Measurements from ENCODE around the gene XIRP2.

The XIRP2 gene, protein sequence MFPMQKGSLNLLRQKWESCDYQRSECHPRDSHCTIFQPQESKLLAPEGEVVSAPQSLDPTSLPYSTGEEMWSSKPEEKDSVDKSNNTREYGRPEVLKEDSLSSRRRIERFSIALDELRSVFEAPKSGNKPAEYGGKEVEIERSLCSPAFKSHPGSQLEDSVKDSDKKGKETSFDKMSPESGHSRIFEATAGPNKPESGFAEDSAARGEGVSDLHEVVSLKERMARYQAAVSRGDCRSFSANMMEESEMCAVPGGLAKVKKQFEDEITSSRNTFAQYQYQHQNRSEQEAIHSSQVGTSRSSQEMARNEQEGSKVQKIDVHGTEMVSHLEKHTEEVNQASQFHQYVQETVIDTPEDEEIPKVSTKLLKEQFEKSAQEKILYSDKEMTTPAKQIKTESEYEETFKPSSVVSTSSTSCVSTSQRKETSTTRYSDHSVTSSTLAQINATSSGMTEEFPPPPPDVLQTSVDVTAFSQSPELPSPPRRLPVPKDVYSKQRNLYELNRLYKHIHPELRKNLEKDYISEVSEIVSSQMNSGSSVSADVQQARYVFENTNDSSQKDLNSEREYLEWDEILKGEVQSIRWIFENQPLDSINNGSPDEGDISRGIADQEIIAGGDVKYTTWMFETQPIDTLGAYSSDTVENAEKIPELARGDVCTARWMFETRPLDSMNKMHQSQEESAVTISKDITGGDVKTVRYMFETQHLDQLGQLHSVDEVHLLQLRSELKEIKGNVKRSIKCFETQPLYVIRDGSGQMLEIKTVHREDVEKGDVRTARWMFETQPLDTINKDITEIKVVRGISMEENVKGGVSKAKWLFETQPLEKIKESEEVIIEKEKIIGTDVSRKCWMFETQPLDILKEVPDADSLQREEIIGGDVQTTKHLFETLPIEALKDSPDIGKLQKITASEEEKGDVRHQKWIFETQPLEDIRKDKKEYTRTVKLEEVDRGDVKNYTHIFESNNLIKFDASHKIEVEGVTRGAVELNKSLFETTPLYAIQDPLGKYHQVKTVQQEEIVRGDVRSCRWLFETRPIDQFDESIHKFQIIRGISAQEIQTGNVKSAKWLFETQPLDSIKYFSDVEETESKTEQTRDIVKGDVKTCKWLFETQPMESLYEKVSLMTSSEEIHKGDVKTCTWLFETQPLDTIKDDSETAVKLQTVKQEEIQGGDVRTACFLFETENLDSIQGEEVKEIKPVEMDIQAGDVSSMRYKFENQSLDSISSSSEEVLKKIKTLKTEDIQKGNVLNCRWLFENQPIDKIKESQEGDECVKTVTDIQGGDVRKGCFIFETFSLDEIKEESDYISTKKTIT (N-terminal part only)

DNA sequence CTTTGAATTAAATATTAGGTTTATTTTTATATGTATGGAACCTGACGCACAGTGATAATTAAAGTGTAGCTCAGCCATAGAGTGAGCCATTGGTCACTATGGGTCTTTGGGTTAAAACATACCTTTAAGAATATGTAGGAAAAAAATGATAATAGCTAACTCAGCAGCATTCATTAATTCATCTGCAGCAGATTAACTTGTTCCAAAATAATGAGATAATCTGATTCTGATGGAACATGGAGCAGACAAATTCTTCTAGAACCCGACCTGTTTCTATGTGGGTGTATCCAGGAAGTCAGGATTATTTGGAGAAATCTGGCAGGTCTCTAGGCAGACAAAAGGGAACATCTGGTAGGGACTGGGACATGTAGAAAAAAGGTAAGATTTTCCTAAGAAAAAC lies at the start of gene XIRP2:
Gene XIRP2 (plus strand): TSS at position 301 of the 400 bp plus-strand sequence. CDS start 15,003 bp downstream, outside the sequence.
- DNase-seq: no peak

DNA sequence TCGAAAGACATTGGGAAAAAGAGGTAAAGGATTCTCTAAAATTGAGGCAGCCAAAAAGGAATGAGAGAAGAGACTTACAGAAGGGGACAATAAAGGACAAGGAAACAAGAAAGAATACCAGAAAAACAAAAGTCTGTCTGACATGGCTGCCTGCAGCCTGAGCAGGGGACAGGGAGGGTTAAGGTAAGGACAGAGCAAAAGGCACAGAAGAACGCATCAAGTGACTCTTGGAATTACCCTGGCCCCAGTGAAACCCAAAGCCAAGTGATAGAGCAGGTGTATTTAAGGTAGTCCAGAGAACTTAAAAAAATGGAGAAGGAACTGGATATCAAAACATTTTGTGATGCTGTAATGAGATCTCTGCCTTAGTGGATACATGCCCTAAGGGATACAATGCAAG lies 47.1 kb upstream of the XIRP2 start:
- DNase-seq: no peak

DNA sequence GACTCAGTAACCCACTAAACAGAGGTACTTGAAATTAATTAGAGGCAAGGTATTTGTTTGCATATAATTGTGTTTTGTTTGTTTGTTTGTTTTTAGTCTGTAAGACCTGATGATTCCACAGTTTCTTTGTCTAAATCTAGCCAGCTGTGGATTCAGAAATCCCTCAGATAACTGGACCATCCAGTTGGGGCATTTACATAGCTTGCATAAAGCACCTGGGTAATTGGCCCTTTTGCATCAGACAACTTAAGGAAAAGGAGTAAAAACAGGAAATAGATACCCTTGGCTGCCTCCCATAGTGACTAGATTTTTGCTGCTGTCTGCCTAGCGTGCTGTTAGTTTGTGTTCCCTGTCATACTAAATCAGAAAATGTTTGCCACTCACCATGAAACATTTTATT lies 46.6 kb upstream of the XIRP2 start:
- no peak for DNase-seq

DNA sequence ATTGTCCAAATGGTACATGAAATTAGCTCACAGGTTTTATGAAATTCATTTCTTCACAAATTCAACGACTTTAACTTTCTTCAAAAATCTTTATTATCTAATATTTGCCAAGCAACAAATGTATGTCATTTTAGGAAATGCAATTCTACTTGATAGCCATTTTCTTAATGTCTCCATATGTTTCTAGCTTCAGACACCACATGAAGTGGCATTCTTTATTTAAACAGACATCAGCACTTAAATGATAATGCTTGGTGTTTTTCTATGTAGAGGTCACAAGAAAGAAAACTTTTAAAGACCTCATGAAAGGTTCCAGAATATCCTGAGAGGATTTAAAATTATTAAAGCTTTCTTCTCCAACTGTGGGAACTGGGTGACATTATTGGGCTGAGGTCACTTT lies 44.2 kb upstream of the XIRP2 start:
- DNase-seq: no peak

DNA sequence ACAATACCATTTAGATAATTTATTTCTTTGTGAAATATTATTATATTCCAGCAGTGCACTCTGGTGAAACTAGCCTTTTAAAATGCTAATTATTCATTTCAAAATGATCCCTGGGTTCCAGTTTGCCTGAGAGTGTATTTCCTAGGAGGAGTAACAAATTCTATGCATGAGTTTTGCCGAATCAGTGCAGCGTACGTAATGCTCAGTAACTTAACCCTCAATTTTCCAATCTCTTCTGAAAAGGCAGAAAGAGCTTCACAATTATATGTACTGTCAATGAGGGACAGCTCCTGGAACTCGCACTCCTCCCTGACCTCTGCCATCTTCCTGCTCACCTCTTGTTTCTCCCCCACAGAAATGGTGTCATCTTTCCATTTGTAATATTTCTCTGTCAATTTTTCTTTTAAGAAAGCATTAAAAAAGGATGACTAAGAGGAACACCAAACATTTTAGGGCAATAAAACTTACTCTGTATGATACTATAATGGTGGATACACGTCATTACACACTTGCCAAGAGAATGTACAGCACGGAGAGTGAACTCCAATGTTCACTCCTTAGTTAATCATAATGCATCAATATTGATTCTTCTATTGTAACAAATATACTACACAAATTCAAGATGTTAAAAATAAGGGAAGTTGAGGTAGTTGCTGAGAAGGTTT lies 25.7 kb upstream of the XIRP2 start:
- no peak for DNase-seq

DNA sequence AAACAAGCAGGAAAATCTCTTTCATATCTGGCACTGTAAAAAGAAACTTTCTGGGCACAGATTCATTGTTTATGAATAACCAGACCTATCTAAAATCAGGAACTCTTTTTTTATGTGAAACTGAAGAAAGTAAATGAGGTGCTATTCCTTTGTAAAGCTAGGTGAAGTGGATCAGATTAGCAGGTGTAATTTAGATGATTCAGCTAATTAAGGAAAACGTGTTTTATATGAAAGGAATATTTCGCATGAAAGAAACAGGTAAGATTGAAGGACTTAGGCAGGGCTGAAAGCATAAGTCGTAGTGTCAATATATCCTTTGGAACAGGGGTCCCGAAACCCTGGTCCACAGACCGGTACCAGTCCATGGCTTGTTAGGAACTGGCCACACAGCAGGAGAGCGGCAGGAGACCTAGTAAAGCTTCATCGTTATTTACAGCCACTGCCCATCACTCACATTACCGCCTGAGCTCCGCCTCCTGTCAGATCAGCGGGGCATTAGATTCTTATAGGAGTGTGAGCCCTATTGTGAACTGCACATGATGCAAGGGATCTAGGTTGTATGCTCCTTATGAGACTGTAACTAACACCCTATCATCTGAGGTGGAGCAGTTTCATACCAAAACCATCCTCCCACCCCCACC lies 20.3 kb upstream of the XIRP2 start:
- no peak for DNase-seq

DNA sequence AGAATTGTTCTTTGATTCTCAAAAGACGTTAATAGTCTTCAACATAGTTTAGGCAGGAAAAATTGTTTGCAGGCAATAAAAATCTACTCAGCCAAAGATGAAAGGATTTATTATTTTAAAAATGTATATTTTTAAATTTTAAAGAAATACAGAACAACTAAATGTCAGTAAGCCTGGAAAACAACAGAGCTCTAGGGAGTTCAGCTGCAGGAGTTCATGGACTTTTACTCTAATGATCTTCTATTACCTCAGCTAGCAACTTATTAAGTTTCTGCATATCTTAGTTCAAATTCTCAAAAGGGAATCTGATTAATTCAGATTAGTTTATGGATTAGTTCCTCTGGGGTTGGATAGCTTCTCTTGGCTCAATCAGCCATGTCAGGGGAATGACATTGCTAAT lies 17.9 kb upstream of the XIRP2 start:
- DNase-seq: no peak

DNA sequence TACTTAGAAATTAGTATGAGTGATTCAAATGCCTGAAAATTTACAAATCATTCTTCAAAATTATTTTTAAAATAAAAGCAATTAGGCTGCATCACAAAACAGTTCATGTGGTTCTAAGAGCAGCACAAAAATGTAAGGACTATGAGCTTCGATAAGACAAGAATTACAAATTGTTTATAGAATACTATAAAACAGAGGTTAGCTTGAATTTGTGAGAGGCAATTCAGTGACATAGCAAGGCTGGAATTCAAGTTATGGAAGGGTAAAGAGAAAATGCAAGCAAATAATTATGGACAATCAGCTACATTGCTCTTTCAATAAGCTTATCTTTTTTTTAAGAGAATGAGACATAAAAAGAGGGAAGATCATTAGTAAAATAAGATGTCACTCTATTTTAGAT lies 7.1 kb upstream of the XIRP2 start:
- DNase-seq: no peak

DNA sequence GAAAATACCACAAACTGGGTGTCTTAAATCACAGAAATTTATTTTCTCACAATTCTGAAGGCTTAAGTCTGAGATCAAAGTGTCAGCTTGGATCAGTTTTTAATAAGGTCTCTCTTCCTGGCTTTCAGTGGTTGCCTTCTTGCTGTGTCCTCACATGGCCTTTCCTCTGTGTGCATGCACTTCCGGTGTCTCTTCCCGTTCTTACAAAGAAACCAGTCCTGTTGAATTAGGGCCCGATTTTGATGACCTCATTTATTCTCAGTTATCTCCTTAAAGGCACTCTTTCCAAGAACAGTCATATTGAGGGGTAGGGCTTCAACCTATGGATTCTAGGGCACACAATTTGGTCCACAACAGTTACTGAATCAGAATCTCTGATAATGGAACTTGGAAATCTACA lies 5.4 kb upstream of the XIRP2 start:
- no peak for DNase-seq

DNA sequence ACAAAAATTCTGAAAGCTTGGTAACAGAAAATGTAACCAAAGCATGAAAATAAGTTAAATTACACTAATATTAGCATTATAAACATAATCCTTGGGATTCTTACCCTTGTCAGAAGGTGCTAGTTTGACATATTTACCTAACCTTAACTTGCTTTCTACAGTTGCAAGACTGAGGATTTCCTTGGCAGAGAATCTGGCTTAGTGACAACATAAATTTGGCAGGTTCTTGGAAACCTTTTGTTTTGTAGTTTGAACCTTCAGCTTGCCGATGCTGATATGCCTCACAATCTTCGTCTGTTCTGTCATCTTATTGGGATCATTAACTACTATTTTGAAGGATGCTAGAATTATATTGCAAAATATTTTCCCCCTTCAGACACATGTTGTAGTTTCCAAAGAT lies 3.4 kb downstream of the XIRP2 start:
- no peak for DNase-seq

DNA sequence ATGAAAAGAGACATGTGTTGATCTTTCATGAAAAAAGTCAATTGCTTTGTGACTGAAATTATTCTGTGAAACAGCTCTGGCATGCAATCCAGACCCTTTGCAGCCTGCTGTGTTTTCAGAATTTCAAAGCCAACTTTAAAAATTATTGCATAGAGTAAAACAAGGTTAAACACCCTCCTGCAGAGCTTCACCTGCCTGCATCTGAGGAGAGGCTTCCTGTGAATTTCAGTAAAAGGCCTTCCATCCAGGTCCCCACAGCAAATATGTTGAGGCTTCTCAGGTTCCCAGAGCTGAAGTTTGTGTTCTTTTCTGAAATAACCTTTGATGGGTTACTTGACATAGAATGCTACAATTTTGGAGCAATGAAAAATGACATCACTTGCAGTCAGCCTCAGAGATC lies 4.1 kb downstream of the XIRP2 start:
- no peak for DNase-seq

DNA sequence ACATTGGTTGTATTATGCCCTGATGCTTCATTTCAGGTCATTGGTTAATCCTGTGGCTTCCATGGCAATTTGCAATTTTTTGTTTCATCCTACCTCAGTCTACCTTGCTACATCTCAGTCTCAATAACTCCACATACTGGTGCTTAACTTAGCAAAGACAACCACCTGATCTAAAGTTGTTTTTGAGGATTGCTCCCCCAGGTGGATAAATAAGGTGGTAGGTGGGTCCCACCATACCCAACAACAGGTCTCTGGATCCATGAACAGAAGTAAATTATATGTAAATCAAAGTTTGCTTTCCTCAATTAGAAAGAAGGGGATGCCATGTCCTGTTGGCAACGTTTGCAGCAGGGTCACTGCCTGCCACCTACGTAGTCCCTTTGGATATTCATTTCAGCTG lies 7.0 kb downstream of the XIRP2 start:
- no peak for DNase-seq

DNA sequence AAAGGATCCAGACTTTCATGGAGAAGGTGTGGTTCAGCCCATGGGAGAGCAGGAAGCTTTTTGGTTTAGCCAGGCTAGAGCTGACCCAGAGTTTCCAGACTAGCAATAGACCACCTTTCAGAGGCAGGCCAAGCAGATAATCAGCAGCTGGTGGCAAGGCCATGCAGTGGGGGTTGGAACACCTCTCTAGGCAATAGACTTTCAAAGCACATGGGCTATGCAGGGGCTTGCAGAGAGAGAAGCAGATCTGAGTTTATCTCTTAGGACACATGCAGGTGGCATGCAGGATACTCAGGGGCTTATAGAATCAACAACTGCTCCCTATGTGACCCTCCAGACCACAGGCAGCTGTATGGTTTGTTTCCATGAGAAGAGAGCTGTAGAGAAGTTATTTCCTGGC lies 9.4 kb downstream of the XIRP2 start:
- DNase-seq: no peak

DNA sequence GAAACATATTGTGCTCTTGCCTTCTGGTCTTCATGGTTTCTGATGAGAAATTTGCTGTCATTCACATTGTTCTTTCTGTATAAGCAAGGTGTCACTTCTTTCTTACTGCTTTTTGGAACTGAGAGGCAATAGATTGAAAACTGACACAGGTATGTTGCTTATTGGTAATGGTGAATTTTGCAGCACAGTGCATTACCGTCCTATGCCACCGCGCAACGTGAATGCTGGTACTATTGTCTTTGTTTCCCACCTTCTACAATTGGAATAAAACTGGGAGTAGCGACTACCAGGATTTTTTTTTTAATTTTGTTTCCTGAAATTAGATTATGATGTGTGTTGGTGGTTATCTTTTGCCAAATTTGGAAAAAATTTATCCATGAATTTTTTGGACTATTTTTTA lies 11.4 kb downstream of the XIRP2 start:
- DNase-seq: no peak

DNA sequence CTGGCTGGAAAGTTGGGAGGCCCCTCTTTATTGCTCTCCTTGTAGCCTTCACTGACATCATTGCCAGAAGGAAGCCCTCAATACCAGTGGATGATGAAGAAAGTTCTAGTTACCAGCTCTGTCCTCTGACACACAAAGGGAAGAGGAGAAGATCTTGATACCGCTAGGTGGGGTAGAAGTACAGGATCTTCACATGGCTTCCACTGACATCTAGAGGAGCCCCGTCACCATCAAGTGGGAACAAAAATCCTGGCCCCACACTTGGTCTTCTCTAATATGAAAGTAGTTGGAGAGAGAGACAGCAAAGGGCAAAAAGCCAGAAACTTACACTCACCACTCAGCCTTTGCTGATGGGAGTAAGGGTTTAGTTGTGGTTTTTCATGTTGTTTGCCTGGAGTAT lies 12.4 kb downstream of the XIRP2 start:
- no peak for DNase-seq

DNA sequence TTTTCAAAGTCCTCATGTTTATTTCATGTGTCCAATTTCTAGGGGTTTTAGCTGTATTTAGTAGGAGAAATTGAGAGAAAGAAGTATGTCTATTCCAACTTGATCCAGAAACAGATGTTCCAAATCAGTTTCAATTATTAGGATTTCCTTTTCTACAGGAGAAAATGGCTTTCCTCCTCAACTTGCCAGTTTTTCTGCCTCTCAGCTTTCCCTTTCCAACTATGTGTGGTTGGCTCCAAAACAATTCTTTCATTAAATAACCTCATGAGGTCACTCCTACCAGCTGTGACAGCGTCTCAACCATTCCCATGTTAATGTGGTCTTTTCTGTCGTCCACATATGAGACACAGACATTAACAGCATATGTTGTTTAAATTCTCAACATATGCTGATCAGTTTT lies 13.1 kb downstream of the XIRP2 start:
- no peak for DNase-seq

DNA sequence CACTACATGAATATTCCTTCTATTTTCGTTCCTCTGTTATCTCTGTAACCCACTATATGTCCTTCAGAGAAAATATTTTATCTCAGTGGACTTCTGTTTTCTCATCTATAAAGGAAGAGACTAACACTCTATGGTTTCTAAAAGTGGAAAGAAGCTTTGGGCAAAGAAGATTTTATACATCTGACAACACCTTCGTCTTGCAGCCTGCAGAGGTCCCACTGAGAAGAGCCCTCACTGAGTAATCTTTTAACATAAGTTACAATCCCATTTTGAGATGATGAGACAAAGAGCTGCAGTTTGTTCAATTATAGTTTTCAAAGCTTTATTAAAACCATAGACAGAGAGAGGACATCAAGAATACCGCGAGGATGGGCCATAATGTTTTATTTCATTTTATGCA lies 28.7 kb downstream of the XIRP2 start:
- no peak for DNase-seq

DNA sequence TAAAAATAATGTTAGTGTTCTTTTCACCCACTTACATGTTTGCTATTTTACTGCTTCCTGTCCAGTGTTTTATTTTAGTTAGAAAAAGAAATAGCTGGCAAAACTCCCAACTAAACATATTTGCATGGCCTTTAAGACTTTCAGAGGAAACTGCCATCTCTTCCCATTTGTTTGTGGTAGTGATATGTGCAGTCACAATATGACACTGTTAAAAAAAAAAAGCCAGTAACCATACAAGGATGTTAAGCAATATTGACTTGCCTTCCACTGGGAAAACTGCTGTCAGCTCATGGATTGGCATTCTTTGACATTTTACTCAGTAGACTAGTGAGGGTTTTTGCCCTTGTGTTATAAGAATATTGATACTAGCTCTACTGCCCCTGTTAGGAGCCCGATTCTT lies 29.1 kb downstream of the XIRP2 start:
- no peak for DNase-seq

DNA sequence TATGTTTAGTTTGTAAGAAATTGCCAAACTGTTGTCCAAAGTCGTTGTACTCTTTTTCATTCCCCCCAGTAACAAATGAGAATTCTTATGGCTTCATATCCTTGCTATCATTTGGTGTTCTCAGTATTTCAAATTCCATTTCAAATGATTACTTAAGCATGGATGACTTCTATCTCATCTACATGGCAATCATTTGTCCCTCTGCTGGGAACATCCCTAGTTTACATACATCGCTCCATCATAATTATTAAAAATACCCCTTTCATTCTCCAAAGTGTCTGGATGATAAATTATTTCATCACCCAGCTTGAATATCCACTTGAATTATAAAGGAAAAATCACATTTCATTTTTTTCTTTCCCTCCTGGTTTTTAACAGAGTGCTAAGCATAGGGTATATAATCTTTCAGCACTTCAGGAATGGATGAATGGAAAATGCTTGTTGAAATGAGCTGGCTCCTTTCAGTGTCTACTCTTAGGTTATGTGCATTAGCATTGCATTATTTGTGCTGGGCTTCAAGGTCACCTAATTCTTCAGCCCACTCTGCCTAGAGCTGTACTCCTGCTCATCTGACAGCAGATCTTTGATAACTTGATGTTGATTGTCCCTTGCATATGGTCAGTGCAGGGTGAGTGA lies 33.1 kb downstream of the XIRP2 start:
- no peak for DNase-seq

DNA sequence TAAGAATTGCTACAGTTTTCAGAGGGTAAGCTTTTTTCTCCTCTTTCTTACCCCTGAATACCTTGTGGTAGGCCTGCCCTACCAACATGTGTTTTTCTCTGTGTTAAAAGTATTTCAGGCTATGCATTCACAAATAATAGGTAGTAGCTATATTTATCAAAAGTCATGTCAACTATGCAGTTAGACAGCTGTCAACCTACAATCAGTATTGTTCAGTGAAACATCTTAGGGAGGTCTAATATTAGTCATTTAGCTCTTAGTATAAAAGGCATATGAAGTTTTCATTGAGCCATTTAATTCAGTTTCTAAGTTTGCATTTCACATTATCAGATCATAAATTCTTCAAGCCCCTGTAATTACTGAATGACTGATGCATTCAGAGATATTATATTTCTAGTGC lies 36.7 kb downstream of the XIRP2 start:
- no peak for DNase-seq

DNA sequence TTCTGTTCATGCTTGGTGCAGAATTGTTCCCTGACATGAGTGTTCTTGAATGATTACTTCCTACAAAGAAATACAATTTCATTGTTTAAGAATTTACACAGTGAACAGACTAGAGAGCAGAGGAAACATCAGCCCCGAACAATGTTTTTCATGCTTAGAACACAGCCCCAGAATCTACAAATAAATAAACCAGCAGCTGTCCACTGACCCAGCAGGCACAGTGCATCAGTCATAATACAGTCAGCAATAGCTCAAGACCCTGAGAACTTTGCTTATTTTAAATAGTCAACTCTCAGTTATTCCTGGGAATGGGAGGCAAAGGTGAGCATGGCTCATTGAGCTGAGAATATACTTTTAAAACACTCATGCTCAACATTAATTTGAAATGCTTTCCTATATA lies 38.4 kb downstream of the XIRP2 start:
- no peak for DNase-seq

DNA sequence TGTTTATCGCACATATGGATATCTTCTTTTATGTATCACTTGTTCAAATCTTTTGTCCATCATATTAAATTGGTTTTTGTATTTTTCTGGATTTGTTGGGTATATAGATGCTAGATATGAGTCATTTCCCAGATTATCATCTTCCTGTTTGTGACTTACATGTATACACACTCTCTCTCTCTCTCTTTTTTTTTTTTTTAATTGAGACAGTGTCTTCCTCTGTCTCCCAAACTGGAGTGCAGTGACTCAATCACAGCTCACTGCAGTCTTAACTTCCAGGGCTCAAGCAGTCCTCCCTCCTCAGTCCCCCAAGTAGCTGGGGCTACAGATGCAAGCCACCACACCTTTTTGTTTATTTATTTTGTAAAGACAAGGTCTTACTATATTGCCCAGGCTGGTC lies 43.8 kb downstream of the XIRP2 start:
- DNase-seq: no peak
